ENCODE data around the gene FALEC.
"Not testable (repeated sequence)": the region's sequence is repeated elsewhere in the genome, so short reads cannot be mapped to it uniquely, and the experiment has no call there.

Gene FALEC

GRCh38 chr1:150558761-150559655 is 43.5 kb downstream of the FALEC start:
- no peak for DNase-seq (ENCODE audit: low spot score)

DNA sequence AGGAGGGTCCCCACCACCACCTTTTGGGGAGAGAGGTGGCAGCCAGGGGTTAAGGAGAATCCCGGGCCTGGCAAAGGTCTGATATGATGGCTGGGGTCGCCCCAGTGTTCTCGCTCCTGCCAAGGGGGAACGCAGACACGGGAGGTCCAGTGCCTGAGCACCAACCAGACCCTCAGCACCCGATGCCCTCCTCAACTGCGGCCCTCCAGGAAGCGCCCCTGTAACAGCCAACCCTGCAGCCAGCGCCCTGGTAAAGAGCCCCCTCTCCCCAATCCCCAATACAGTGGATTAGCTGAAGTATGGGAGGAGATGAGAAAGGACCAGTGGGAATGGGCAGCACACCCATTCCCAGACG is 44.1 kb downstream of the FALEC start:
- no peak for DNase-seq (ENCODE audit: low spot score)

- DNase-seq (ENCODE audit: low spot score) = peak; percentile 78
Measured at GRCh38 chr1:150560011-150560438, 44.5 kb downstream of the FALEC start.

- DNase-seq (ENCODE audit: low spot score) = peak; percentile 85
Measured at GRCh38 chr1:150560576-150561253, 45.2 kb downstream of the FALEC start.

DNA sequence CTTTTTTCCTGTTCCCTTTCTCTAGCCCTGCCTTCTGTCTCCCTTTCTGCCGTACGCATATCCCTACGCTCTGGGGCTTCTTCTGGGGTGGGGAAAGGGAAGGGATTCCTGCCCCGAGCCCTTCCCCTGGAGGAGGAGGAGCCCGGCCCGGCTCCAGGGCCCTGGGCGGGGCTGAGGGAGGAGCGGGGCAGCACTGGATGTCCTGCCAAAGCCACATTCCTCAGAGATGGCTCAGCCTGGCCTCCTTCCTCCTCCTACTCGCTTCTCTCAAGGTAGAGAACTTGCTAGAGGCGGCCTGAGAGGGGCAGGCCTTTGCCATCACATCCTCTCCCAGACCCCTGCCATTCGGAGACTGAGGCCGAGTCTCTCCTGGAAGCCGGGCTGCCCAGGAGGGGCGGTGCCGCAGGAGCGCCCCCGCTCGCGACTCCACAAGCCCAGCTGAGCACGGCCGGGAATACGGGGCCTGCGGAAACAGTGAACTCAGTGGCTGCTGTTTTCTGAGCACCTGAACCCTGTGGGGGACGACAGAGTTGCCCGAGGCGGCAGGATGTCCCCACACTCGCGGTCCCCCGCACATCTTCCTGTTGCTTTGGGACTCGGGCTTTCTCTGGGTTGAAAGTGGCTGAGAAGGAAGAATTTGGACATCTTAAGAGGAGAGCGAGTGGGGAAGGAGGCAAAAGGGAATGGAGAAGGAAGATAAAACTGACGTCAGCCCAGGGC is 45.9 kb downstream of the FALEC start:
- DNase-seq (ENCODE audit: low spot score) = peak; percentile 96

DNA sequence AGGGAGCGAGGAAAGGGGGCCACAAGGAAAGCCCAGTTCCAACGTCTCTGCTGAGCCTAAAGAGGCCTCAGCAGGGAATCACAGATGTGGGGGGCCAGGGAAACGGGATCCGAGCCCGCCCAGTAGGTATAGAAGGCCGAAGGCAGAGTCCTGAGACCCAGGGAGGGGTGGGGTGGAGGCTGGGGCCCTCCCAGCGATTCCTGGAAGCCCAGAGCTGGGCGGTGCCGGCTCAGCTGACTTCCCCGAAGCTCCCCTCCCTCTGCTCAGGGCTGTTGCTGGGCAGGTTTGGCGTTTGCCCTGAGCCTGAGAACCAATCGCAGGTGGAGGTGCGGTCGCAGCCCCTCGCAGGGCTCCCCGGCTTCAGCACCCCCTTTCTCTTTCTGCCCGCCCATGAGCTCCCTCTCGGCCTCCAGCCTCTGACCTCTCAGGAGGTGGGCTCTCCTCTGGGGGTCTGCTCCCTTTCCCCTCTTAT is 46.5 kb downstream of the FALEC start:
- peak; percentile 86 for DNase-seq (ENCODE audit: low spot score)

- DNase-seq (ENCODE audit: low spot score) = no peak
Measured at GRCh38 chr1:150562446-150563339, 47.1 kb downstream of the FALEC start.

DNA sequence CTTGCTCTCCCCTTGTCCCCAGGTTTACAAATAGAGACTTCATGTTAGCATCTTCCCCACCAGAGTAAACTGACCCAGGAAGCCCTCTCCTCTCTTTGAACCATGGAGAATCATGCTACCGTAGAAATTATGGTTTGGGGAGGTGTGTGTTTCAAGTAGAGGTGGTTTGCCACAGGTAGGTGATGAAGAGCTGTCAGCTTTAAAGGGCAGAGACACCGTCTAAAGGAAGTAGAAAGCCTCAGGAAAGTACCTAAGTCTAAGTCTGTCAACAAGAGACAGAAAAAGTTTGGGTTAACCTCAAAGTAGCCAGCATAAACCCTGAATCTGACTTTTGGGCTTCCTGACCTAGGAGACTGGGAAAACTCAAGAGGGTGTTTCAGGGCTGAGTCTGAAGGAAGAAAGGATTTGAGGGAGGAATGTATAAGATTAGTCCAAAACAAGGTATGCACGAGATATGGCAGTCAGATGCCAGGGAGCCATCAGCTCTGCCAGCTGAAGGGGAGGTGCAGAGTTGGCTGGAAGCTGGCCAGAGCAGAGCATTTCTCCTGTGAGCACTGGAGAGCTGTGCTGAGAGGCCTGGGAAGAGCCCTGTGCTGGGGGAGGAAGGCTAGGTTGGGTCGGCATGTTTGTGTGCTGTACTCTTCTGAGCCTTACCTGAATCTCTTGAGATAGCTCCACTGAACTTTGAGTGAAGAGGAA is 47.9 kb downstream of the FALEC start:
- DNase-seq (ENCODE audit: low spot score) = no peak

GRCh38 chr1:150564051-150564991 is 48.8 kb downstream of the FALEC start:
- DNase-seq (ENCODE audit: low spot score) = no peak

DNA sequence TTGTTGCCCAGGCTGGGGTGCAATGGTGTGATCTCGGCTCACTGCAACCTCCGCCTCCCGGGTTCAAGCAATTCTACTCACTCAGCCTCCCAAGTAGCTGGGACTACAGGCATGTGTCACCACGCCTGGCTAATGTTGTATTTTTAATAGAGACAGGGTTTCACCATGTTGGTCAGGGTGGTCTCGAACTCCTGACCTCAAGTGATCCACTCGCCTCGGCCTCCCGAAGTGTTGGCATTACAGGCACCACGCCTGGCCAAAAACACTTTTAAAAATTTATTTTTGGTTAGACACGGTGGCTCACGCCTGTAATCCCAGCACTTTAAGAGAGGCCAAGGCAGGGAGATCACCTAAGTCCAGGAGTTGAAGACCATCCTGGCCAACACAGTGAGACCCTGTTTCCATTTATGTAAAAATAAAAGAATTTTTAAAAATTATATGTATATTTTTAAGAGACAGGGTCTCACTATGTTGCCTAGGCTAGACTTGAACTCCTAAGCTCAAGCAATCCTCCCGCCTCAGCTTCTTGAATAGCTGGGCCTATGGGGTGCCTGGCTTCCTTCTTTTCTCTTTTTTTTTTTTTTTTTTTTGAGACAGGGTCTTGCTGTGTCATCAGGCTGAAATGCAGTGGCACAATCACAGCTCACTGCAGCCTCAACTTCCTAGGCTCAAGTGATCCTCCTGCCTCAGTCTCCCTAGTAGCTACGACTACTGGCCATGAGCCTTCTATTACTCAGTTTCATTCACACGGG is 49.9 kb downstream of the FALEC start:
- DNase-seq (ENCODE audit: low spot score) = not testable (repeated sequence)

DNA sequence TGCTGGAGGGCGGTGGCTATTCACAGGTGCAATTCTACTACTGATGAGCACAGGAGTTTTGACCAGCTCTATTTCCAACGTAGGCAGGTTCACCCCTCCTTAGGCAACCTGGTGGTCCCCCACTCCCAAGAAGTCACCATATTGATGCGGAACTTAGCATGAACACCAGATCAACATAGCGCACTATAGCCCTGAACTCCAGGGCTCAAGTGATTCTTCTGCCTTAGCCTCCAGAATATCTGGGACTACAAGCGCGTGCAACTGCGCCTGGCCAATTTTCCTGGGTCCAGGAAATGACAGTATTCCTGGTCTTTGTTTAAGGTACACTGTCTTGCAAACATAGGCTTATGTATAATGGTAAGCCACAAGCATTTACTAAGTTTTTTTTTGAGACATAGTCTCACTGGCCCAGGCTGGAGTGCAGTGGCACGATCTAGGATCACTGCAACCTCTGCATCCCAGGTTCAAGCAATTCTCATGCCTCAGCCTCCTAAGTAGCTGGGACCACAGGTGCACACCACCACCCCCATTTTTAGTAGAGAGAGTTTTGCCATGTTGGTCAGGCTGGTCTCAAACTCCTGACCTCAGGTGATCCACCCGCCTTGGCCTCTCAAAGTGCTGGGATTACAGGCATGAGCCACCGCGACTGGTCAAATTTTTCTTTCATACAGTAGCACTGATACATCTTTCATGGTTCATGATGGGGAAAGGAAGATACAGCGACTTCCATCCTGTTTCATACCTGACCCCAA is 51.2 kb downstream of the FALEC start:
- no peak for DNase-seq (ENCODE audit: low spot score)

DNA sequence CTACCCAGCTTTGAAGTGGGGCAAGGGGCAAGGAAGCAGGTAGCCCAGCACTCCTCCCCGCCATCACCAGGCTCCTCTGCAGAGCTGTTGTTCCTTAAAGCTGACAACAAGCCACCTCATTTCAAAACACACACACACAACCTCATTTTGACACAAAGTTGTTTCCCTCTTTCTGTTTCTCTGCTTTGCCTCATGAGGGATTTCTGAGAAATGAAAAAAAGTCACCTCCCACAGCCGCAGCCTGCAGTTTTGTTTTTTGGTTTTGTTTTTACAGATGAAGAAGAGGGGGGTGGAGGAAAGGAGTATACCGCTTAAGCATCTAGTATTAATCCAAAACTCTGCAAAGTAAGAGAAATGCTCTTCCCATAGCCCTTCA is 51.8 kb downstream of the FALEC start:
- no peak for DNase-seq (ENCODE audit: low spot score)

DNA sequence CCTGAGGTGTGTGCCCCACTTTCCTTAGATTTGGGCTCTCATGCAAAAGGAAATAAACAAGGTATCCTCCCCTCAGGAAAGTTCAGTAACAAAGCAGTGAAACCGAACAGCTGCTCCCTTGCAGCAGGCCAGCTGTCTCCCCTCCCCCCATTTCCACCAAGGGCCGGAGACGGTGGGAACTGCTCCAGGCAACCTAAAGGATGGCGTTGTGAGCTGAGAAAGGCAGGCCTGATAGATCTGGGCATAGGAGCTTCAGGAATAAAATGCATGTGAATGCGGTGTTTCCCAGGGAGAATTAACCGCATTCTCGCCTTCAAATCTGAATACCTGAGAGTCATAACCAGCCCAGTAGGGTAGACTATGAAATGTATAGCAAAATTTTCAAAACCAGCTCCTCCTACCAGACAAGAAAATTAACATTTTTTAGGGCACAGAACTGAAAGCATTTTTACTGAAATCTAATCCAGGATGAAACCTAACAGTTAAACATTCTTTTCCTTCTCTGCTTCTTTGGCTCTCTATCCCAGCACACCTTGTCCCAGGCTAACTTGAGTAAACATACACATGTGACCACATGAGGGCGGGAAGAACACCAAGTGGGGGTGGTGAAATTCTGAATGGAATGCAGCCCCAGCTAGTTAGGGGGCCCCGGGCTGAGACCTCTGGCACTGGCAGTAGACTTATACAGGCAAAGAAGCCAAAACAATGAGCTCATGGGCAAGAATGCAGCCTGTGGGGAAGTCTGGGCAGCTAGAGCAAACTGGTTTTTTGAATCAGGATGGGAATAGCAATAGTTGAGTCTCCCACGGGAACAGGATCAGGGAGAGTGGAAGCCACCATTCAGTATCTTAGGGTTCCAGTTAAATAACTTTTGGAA is 52.4 kb downstream of the FALEC start:
- DNase-seq (ENCODE audit: low spot score) = peak; percentile 79

GRCh38 chr1:150568594-150568966 is 53.0 kb downstream of the FALEC start:
- DNase-seq (ENCODE audit: low spot score) = no peak

DNA sequence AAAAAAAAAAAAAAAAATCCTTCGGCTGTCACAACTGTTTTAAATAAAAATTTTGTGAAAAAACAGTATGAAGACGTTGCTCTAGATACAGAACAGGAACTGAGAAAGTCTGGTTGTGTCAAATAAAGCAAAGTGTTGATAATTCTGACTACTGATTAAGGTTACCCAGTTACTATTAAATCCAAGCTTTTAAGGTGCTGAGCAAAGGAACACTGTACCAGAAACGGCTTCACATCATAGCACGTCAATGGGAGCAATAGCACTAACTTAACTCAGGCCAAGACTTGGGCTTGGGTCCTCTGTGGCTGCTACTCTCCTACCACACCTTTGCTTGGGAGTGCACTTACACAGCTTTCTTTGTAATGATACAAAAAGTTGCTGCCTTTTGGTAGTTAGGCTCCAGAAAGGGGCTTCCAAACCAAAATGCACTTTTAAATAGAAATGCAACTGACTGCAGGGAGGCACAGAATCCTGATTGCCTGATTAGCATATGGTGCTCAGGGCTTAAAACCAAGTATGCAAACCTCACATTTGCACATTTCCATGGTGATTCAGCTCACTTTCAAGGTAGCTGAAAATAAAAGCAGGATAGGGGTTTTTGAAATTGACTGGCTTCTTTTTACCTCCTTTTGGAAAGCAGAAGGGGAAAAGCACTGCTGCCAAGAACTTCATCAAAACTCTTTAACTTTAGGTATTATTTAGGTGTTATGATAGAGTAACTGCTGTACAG is 57.5 kb downstream of the FALEC start:
- DNase-seq (ENCODE audit: low spot score) = no peak

GRCh38 chr1:150573648-150574071 is 58.1 kb downstream of the FALEC start:
- not testable (repeated sequence) for DNase-seq (ENCODE audit: low spot score)
